Panc1 (cell line): ENCODE data around the gene UGT1A10.

Source experiments
- POLR2AphosphoS5 ChIP-seq: IDR thresholded peaks from 2 replicates; pipeline ENCODE4 v1.6.1; 2012; ENCODE audit warnings: mild to moderate bottlenecking, low read depth, low read length, moderate library complexity
- REST ChIP-seq, 2 experiments: IDR thresholded peaks; 2 replicates each; pipeline ENCODE4 v1.6.1; 2011 to 2012; ENCODE audit warnings: low read depth in 2 of 2, control low read depth in 1 of 2, low read length in 1 of 2, mild to moderate bottlenecking in 1 of 2, moderate library complexity in 1 of 2; ENCODE audit not compliant: insufficient read depth in 1 of 2

DNA sequence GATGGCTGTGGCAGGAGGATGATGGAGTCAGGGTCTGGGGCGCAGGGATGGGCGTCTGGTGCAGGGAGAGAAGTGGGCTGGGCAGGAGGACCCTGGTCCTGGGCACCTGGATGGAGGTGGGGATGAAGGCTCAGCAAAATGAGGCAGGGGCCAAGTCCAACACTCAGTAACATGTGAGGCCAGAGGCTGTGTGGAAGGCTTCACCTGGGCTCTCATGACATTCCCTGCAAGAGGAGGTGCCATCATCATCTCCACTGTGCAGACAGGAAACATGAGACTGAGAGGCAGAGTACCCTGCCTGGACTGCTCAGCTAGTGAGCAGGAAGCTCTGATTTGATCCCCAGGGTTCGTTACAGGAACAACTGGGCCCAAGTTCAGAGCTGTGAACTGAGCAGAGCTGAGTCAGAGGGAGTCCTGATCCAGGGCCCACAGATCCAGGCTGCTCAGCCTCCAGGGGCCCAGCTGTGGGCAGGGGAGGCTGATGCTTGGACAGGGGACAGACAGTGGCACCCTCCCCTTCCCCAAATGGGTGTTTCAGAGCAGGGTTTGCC is 181.2 kb downstream of the UGT1A10 start:
- no peak for TF ChIP-seq POLR2AphosphoS5
- TF ChIP-seq REST (IDR thresholded peaks at IDR 0.05; ENCODE audit: insufficient read depth in 1 of 2, low read depth in 2 of 2, low read length in 1 of 2), result no peak
